ENCODE measurements around the gene NEU1.

DNA sequence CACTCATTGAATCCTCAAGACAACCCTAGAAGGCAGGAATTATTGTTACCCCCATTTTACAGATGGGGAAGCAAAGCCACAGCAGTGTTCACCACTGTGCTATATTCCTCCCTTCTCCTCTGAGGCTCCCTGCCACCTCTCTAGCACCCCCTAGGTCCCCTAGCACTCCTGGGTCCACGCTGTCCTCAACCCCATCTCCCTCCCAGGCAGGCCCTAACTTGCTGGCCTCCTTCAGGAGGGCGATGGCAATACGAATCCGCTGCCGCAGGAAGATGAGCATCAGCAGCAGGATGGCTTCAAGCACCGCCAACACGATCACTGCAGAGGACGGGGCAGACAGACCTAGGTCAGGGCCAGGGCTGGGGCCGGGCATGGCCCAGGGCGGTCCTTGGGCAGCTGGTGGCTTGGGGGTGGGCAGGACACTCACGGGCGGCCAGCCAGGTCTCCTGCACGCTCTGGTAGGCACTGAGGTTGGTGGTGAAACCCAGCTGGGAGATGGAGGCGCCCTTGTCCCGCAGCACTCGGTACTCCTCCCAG is 7.8 kb upstream of the NEU1 start:
- no peak for TF ChIP-seq EZH2 (IDR thresholded peaks at IDR 0.05; ENCODE audit: low read length, missing control alignments)
- TF ChIP-seq, protein P1, sequence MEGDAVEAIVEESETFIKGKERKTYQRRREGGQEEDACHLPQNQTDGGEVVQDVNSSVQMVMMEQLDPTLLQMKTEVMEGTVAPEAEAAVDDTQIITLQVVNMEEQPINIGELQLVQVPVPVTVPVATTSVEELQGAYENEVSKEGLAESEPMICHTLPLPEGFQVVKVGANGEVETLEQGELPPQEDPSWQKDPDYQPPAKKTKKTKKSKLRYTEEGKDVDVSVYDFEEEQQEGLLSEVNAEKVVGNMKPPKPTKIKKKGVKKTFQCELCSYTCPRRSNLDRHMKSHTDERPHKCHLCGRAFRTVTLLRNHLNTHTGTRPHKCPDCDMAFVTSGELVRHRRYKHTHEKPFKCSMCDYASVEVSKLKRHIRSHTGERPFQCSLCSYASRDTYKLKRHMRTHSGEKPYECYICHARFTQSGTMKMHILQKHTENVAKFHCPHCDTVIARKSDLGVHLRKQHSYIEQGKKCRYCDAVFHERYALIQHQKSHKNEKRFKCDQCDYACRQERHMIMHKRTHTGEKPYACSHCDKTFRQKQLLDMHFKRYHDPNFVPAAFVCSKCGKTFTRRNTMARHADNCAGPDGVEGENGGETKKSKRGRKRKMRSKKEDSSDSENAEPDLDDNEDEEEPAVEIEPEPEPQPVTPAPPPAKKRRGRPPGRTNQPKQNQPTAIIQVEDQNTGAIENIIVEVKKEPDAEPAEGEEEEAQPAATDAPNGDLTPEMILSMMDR (conservative IDR thresholded peaks at IDR 0.05 in 1 of 2, IDR thresholded peaks at IDR 0.05 in 1 of 2; ENCODE audit: low read depth in 1 of 2, low read length in 2 of 2) = peak in 1 of 2 donors; percentile 1
